Measurements from ENCODE around the gene EGLN2.
"Not testable (repeated sequence)": the region's sequence is repeated elsewhere in the genome, so short reads cannot be mapped to it uniquely, and the experiment has no call there.

EGLN2 gene

GRCh38 chr19:40819479-40820234 lies 20.7 kb downstream of the EGLN2 start:
- DNase-seq, result peak; percentile 79

DNA sequence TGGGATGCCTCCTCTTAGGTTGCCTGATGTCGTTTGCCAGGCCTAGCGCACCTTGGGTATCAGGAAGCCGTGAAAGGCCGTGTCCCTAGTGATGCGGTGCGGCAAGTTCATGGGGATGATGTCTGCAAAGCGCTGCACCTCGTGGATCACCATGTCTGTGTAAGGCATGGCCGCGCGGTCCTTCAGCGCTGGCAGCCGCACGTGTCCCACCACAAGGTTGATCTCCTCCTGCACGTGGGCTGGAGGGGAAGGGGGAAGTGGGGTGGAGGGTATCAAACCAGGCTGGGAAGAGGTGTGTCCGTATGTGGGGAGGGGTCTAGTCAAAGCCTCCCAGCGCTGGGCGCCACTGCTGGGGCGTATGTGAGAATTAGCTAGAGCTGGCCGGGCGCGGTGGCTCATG lies 23.2 kb downstream of the EGLN2 start:
- no peak for DNase-seq

DNA sequence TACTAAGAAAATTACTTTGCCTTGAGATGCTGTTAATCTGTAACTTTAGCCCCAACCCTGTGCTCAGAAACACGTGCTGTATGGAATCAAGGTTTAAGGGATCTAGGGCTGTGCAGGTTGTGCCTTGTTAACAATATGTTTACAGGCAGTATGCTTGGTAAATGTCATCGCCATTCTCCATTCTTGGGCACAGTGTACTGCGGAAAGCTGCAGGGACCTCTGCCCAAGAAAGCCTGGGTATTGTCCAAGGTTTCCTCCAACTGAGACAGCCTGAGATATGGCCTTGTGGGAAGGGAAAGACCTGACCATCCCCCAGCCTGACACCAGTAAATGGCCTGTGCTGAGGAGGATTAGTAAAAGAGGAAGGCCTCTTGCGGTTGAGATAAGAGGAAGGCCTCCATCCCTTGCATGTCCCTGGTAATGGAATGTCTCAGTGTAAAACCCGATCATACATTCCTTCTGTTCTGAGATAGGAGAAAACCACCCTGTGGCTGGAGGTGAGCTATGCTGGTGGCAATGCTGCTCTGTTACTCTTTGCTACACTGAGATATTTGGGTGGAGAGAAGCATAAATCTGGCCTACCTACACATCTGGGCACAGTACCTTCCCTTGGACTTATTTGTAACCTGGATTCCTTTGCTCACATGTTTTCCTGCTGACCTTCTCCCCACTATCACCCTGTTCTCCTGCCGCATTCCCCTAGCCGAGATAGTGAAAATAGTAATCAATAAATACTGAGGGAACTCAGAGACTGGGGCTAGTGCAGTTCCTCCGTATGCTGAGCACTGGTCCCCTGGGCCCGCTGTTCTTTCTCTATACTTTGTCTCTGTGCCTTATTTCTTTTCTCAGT lies 23.9 kb downstream of the EGLN2 start:
- not testable (repeated sequence) for DNase-seq

DNA sequence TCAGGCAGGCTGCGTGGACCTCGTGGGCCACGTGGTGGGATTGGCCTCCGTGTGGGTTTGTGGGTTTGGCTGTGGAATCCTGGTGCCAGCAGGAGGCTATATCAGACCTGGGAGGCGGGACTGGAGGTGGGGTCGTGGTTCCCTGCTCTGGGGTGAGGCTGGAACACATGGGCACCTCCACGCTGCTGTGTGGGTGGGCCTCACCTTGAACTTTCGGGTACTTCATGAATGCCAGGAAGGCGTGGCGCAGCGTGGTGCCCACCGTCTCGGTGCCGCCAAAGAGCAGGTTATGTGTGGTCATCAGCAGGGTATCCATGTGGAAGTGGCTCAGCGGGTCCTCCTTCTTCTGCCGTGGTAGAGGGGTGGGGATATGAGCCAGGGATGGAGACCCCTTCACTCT lies 25.9 kb downstream of the EGLN2 start:
- DNase-seq, result not testable (repeated sequence)

GRCh38 chr19:40825460-40826095 lies 26.6 kb downstream of the EGLN2 start:
- DNase-seq, result not testable (repeated sequence)

DNA sequence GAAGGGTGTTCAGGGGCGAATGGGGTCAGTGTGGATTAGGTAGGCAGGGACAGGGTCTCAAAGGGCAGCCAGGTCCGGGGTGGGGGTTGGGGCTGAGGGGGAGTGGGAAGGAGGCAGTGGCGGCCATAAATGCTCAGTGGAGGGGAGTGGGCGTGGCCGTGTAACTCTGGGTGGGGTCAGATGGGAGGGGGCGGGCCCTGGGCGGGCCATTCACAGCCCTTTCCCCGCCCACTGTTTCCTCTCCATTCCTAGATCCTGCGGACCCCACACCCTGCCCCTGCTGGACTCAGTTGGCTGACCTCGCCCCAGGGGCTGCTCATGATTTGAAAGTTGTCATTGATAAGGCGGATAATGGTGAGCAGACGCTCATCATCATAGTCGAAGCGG lies 27.3 kb downstream of the EGLN2 start:
- not testable (repeated sequence) for DNase-seq

GRCh38 chr19:40826699-40827385 lies 27.9 kb downstream of the EGLN2 start:
- peak; percentile 71 for DNase-seq

GRCh38 chr19:40827386-40828247 lies 28.6 kb downstream of the EGLN2 start:
- DNase-seq, result no peak

DNA sequence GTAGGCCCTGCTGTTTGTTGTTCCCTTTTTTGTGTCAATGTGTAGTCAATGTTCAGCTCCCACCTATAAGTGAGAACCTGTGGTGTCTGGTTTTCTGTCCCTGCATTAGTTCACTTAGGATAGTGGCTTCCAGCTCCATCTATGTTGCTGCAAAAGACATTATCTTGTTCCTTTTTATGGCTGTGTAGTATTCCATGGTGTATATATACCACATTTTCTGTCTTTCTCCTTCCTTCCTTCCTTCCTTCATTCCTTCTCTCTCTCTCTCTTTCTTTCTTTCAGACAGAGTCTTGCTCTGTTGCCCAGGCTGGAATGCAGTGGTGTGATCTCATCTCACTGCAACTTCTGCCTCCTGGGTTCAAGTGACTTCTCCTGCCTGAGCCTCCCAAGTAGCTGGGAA lies 30.2 kb downstream of the EGLN2 start:
- no peak for DNase-seq

DNA sequence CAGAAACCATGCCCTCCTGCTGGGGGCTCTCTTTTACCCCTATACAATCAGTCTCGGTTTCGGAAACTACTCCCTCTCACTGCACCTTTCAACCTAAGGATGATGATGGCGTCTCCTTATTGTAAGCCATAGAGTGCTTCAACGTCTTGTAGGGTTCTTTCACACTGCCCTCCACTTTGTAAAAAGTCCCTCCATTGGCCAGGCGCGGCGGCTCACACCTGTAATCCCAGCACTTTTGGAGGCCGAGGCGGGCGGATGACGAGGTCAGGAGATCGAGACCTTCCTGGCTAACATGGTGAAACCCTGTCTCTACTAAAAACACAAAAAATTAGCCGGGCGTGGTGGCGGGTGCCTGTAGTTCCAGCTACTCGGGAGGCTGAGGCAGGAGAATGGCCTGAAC lies 31.8 kb downstream of the EGLN2 start:
- not testable (repeated sequence) for DNase-seq

GRCh38 chr19:40831502-40832430 lies 32.8 kb downstream of the EGLN2 start:
- no peak for DNase-seq

DNA sequence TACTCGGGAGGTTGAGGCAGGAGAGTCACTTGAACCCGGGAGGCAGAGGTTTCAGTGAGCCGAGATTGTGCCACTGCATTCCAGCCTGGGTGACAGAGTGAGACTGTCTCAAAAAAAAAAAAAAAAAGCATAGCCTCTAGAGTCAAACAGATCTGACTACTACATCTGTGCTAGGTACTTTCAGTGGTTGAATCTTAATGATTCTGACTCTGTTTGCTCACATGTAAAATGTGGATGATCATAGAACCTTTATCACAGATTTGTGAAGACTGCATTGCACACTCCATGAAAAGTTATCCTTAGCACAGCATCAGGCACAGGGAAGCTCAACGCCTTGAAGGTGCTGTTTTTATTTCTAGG lies 33.4 kb downstream of the EGLN2 start:
- DNase-seq, result not testable (repeated sequence)

DNA sequence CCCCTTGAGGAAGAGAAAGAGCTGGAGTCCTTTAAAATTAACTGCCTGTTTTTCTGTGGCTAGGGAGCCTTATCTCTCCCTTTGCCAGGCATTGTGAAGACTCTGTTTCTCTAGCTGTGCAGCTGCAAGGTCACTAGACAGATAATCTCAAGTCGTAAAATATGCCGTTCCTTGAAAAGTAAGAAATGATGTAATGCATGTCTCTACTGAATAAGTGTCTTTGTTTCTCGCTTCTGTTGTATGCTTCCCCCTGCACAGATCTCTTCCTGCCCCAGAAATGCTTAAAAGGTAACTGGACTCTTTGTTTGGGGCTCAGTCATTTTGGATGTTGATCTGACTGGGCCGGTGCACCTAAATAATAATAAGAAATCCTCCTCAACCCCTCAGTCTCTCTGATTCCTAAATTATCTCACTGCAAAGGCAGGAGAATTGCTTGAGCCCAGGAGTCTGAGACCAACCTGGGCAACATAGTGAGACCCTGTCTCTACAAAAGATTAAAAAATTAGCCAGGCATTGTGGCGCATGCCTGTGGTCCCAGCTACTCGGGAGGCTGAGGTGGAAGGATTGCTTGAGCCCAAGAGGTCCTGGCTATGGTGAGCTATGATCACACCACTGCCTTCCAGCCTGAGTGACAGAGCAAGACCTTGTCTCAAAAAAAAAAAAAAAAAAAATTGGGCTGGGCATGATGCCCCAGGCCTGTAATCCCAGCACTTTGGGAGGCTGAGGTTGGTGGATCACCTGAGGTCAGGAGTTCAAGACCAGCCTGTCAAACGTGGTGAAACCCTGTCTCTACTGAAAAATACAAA lies 34.9 kb downstream of the EGLN2 start:
- DNase-seq, result not testable (repeated sequence)

DNA sequence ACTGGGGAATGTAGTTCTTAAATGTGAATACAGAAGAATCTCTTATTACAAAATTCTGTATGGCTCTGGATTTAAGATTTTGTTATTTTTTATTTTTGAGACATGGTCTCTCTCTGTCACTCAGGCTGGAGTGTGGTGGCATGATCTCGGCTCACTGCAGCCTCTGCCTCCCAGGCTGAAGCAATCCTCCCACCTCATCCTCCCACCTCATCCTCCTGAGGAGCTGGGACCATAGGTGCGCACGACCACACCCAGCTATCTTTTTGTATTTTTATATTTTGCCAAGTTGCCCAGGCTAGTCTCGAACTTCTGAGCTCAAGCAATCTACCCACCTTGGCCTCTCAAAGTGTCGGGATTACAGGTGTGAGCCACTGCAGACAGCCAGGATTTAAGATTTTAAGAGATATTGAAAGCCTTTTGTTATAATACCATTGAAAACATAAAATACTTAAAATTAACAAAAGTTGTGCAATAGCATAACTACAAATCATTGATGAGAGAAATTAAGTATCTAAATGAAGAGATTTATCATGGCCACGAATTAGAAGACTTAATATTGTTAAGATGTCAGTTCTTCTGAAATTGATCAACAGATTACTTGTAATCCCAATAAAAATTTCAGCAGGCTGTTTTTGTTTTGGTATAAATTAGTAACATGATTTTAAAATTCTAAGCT lies 37.9 kb downstream of the EGLN2 start:
- no peak for DNase-seq

- DNase-seq, result not testable (repeated sequence)
These were observed 39.5 kb downstream of the EGLN2 start for GRCh38 chr19:40838477-40838876.

- DNase-seq, result not testable (repeated sequence)
These were observed 43.0 kb downstream of the EGLN2 start for GRCh38 chr19:40842012-40842411.

GRCh38 chr19:40842997-40843652 lies 44.1 kb downstream of the EGLN2 start:
- DNase-seq, result not testable (repeated sequence)

DNA sequence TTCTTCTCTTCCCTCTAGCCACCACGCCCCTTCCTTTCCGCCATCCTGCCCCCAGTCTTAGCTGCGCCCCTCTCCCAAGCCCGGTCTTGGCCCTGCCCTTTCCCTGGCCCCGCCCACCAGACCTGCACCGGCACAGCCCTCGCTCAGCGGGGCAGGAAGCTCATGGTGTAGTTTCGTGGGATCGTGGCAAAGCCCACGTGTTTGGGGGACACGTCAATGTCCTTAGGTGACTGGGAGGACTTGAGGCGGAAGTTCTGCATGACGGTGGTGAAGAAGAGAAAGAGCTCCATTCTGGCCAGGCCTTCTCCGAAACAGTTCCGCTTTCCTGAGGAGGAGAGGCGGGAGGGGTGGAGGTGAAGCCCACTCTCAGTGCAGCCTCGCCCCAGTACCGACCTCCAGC lies 44.7 kb downstream of the EGLN2 start:
- DNase-seq, result not testable (repeated sequence)

GRCh38 chr19:40846722-40847121 lies 47.7 kb downstream of the EGLN2 start:
- not testable (repeated sequence) for DNase-seq

Data from CD4-positive, alpha-beta T cell treated with Interleukin-6 for 4 hours (primary cell).